Endometrial microvascular endothelial cells (primary cell): ENCODE results near the gene DDX10. TPM values are rescaled to one million over a fixed set of nuclear protein-coding genes. Genes with fewer than 3 reads are reported as not detected.
"Not testable (repeated sequence)": the region's sequence is repeated elsewhere in the genome, so short reads cannot be mapped to it uniquely, and the experiment has no call there.

ENCODE experiments used
- in situ Hi-C: cut with HindIII; loops from 2 replicates; pipeline ENCODE4 v1.10.0; 2017; ENCODE audit warnings: low sequenced_read_pairs, low pct_unique_long_range_greater_than_20kb; ENCODE audit errors: inconsistent ontology term
- total RNA-seq: library from RNA; depleted of rRNA; stranded (reverse); fragments of >200 nt; gene quantifications from one replicate; pipeline ENCODE4 v1.2.3, GENCODE V29; 2015; ENCODE audit errors: inconsistent ontology term

DDX10 gene
- total RNA-seq, 1 donor from 2014 or later: 56.9 TPM

GRCh38 chr11:108748968-108749367, 84.1 kb downstream of the DDX10 start:
- in situ Hi-C loops: no loop called here

GRCh38 chr11:108751444-108751843, 86.6 kb downstream of the DDX10 start:
- in situ Hi-C loops: no loop called here

- in situ Hi-C loops: no loop called here
These were observed 87.5 kb downstream of the DDX10 start for GRCh38 chr11:108752297-108752751.

- in situ Hi-C loops: no loop called here
These were observed 90.2 kb downstream of the DDX10 start for GRCh38 chr11:108754901-108755625.

GRCh38 chr11:108757630-108758029, 92.8 kb downstream of the DDX10 start:
- in situ Hi-C loops: no loop called here

- in situ Hi-C loops: no loop called here
These were observed 93.6 kb downstream of the DDX10 start for GRCh38 chr11:108758458-108758857.

- in situ Hi-C loops: no loop called here
These were observed 101.8 kb downstream of the DDX10 start for GRCh38 chr11:108766596-108767173.

- in situ Hi-C loops: no loop called here
These were observed 103.5 kb downstream of the DDX10 start for GRCh38 chr11:108768370-108768769.

GRCh38 chr11:108768964-108769363, 104.1 kb downstream of the DDX10 start:
- in situ Hi-C loops: no loop called here

GRCh38 chr11:108774037-108774730, 109.3 kb downstream of the DDX10 start:
- in situ Hi-C loops: no loop called here

- in situ Hi-C loops: no loop called here
These were observed 110.5 kb downstream of the DDX10 start for GRCh38 chr11:108775324-108775723.

- in situ Hi-C loops: not testable (repeated sequence)
These were observed 114.3 kb downstream of the DDX10 start for GRCh38 chr11:108779147-108779546.

- in situ Hi-C loops: no loop called here
These were observed 115.2 kb downstream of the DDX10 start for GRCh38 chr11:108780119-108780518.

- in situ Hi-C loops: no loop called here
These were observed 117.1 kb downstream of the DDX10 start for GRCh38 chr11:108781946-108782345.

- in situ Hi-C loops: no loop called here
These were observed 121.6 kb downstream of the DDX10 start for GRCh38 chr11:108786281-108786990.

GRCh38 chr11:108787105-108787504, 122.2 kb downstream of the DDX10 start:
- in situ Hi-C loops: no loop called here

- in situ Hi-C loops: no loop called here
These were observed 123.8 kb downstream of the DDX10 start for GRCh38 chr11:108788565-108789199.

- in situ Hi-C loops: no loop called here
These were observed 125.8 kb downstream of the DDX10 start for GRCh38 chr11:108790501-108791299.
